Measurements from ENCODE around the gene C6orf136. TPM values are rescaled to one million over a fixed set of nuclear protein-coding genes. Genes with fewer than 3 reads are reported as not detected.

Gene C6orf136
- total and polyA plus RNA-seq, 9 of the 15 experiments (the other 6 are each of a cell fraction or from before 2014, with no cell fraction given) = 14.1 to 63.1 (median 18.4) TPM

GRCh38 chr6:30614044-30614842 lies 32.7 kb upstream of the C6orf136 start (continued):
- TF ChIP-seq ZNF121 (CRISPR knock-in tag; conservative IDR thresholded peaks at IDR 0.05) = no peak
- TF ChIP-seq TARDBP (IDR thresholded peaks at IDR 0.05) = peak; percentile 79; the same call in 1 of the 2 replicates
- no peak for TF ChIP-seq ESRRA (IDR thresholded peaks at IDR 0.05; ENCODE audit: borderline replicate concordance, low read depth)
- no peak for TF ChIP-seq ZNF699 (CRISPR knock-in tag; IDR thresholded peaks at IDR 0.05; ENCODE audit: insufficient replicate concordance)
- peak; percentile 90 for TF ChIP-seq ZNF830 (CRISPR knock-in tag; IDR thresholded peaks at IDR 0.05)
- no peak for TF ChIP-seq ZNF449 (CRISPR knock-in tag; IDR thresholded peaks at IDR 0.05)
- no peak for TF ChIP-seq ADNP (tag; IDR thresholded peaks at IDR 0.05)
- no peak for TF ChIP-seq MCM5 (IDR thresholded peaks at IDR 0.05; ENCODE audit: low read depth)
- no peak for TF ChIP-seq GMEB1 (CRISPR knock-in tag; IDR thresholded peaks at IDR 0.05)
- 0 out of 2 replicates have a peak, but pooled peaks have one; percentile 1 for TF ChIP-seq DMBX1 (CRISPR knock-in tag; IDR thresholded peaks at IDR 0.05; ENCODE audit: borderline replicate concordance)
- TF ChIP-seq ARID3B (CRISPR knock-in tag; IDR thresholded peaks at IDR 0.05; ENCODE audit: borderline replicate concordance) = no peak
- TF ChIP-seq SP1 (CRISPR knock-in tag; IDR thresholded peaks at IDR 0.05) = peak; percentile 47
- no peak for TF ChIP-seq ZHX1 (conservative IDR thresholded peaks at IDR 0.05; ENCODE audit: low read length)
- no peak for TF ChIP-seq BHLHE40 (IDR thresholded peaks at IDR 0.05; ENCODE audit: low read length)
- TF ChIP-seq CBFA2T2 (conservative IDR thresholded peaks at IDR 0.05) = no peak
- TF ChIP-seq SMARCB1 (IDR thresholded peaks at IDR 0.05; ENCODE audit: insufficient read length, low read depth) = no peak
- no peak for TF ChIP-seq FUS (optimal IDR thresholded peaks at IDR 0.05; ENCODE audit: low read depth, low read length)
- no peak for TF ChIP-seq ZNF764 (CRISPR knock-in tag; IDR thresholded peaks at IDR 0.05; ENCODE audit: low read depth)

Measured in K562 (cell line).